ENCODE results near the gene NOXA1.
"Not testable (repeated sequence)": the region's sequence is repeated elsewhere in the genome, so short reads cannot be mapped to it uniquely, and the experiment has no call there.

Gene NOXA1

DNA sequence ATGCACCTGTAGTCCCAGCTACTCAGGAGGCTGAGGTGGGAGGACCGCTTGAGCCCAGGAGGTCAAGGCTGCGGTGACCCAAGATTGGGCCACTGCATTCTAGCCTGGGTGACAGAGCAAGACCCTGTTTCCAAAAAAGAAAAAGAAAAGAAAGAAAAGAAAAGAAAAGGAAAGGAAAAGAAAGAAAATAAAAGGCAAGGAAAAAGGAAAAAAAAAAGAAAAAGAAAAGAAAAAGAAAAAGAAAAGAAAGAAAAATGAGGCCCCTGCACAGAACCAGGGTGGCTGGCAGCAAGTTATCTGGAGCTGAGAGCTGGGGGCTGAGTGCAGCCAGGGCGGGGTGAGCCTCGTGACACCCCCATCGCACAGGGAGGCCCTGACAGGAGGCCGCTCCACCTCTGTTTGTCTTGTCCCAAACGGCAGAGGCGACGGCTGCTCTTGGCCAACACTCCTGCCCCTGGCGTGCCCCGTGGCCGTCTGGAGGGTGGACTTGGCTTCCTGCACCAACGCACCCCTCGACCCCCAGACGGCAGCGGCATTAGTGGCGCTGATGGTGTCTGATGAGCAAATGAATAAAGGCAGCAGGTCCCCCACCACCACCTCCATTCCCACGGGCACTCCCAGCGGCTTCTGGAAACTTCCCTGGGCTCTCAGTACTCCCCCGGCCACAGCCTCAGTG is 17.0 kb upstream of the NOXA1 start:
- no peak for DNase-seq

DNA sequence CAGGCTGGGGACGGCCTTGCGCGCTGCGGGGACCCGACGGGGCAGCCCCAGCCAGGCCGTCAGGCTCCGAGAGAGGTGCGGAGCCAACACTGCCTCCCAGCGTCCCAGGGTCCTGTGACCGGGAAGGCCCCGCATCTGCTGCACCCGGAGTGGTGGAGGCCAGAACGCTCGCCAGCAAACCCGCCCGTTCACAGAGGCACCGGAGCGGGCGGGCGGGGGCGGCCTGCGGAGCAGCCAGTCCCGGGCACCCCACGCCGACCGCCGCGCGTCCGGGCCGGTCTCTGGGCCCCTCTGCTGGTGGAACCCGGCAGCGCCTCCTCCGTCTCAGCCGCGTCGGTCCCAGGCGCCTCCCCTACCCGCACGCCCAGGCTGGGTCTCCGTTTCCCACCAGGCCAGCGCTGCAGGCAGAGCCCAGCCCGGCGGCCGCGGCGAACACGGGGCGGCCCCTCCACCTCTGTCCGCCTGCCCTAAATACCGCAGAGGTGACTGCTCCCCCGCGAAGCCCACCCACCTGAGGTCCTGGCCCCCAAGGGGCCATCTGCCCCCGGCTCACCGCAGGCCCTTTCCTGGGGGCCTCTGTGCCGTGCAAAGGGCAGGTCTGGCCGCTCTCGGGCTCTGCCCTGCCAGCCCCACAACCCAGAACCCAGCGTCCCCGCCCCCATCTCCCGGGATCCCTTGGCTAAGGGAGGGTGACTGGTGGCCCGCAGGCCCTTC is 16.2 kb upstream of the NOXA1 start:
- DNase-seq = peak; percentile 73

GRCh38 chr9:137407590-137408300 is 15.4 kb upstream of the NOXA1 start:
- DNase-seq = no peak

DNA sequence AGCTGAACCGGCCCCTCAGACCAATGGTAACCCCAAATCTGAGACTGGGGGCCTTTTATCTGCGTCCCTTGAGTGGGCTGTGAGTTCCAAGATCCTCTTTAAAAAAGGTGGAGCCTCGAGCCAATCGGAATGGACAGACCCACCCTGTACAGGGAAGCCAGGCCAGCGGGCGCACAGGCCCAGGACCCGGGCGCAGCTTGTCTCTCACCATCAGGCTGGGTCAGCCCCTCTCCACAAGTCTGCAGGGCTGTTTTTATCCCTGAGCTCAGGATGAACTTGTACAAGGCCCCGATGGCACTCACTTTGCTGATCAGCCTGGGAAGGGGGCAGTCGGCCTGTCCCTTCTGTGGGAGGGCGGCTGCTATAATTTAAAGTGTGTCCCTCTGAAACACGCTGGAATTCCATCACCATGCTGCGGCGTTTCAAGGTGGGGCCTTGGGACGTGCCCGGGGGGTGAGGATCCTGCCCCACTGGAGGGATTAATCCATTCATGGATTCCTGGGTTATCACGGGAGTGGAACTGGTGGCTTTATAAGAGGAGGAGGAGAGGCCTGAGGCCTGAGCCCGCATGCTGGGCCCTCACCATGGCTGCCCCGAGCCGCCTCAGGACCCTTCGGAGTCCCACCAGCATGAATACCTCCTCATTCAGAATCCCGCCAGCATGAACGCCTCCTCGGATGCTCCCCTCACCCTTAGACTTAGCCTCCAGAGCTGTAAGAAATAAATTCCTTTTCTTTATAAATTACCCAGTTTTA is 14.4 kb upstream of the NOXA1 start:
- DNase-seq = no peak

- DNase-seq = no peak
Measured at GRCh38 chr9:137409515-137409914, 13.7 kb upstream of the NOXA1 start.

GRCh38 chr9:137410236-137410890 is 12.8 kb upstream of the NOXA1 start:
- not testable (repeated sequence) for DNase-seq

GRCh38 chr9:137410891-137411249 is 12.3 kb upstream of the NOXA1 start:
- DNase-seq = no peak

GRCh38 chr9:137411260-137411644 is 11.9 kb upstream of the NOXA1 start:
- DNase-seq = no peak

GRCh38 chr9:137411645-137412380 is 11.4 kb upstream of the NOXA1 start:
- DNase-seq = no peak

GRCh38 chr9:137412431-137412830 is 10.8 kb upstream of the NOXA1 start:
- DNase-seq = no peak

GRCh38 chr9:137415451-137415850 is 7.7 kb upstream of the NOXA1 start:
- no peak for DNase-seq

GRCh38 chr9:137416006-137416562 is 7.1 kb upstream of the NOXA1 start:
- no peak for DNase-seq

DNA sequence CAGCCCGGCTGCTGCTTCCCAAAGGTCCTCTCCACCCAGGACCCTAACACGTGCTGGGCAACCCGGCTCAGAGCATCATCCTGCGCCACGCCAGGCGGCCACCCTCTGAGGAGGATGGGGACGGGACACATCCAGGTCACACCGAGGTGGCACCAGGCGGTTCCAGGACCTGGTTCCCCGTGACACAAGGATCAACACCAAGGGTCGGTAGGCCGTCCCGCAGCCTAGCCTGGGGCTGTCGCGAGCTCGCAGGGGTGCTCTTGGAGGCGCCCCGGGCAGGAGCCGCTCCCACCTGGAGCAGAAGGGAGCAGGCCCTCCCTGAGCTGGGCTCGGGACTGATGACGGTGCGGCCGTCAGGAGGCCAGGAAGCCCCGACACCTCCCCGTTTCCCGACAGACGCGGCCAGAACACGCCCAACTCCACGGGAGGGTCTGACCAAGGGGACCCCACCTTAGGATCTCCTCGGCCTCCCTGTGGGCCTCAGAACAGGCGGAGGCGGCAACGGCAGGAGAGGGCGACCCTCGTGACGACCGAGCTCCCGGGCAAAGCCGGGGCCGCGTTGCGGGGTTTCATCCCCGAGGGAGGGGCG is 6.5 kb upstream of the NOXA1 start:
- no peak for DNase-seq

GRCh38 chr9:137417161-137418021 is 5.8 kb upstream of the NOXA1 start:
- DNase-seq = no peak

GRCh38 chr9:137421838-137422603 is 1.2 kb upstream of the NOXA1 start:
- no peak for DNase-seq

DNA sequence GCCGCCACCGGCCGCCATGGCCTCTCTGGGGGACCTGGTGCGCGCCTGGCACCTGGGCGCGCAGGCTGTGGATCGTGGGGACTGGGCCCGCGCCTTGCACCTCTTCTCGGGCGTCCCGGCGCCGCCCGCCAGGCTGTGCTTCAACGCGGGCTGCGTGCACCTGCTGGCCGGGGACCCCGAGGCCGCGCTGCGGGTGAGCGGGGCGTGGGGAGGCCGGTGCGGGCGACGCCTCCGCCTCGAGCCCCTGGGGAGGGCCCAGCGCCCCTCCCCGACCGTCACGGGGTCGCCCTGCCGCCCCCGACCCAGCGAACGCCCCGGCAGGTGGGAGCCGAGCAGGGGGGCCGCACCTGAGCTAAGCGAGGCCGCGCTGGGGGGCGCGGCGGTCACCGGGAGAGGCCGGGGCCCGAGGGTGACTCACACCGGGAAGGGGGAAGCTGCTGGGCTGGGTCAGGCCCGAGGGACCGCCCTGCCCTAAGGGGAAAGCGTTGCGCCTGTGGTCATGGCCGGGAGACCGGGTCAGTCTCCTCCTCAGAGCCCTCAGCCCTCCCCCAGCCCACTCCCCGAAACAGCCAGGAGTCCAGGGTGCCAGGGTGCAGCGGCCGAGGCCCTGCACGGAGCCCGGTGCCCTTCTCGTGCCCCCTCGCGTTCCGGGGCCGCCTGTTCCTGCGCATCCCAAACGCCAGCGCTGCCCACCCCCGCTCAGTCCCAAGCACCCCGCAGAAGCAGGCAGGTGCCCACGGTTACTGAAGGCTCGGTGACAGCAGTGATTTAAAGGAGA is 510 bp downstream of the NOXA1 start:
- DNase-seq = no peak

GRCh38 chr9:137426018-137426681 is 3.0 kb downstream of the NOXA1 start:
- no peak for DNase-seq

Measured in activated naive CD4-positive, alpha-beta T cell treated with anti-CD3 and anti-CD28 coated beads, Interleukin-2, amount 50 U/mL, for 16 hours (primary cell).